ENCODE data around the gene NOXA1. TPM values are rescaled to one million over a fixed set of nuclear protein-coding genes. Genes with fewer than 3 reads are reported as not detected.
"Not testable (repeated sequence)": the region's sequence is repeated elsewhere in the genome, so short reads cannot be mapped to it uniquely, and the experiment has no call there.

The NOXA1 gene
- total RNA-seq, 1 donor from 2014 or later = 0.89 TPM

DNA sequence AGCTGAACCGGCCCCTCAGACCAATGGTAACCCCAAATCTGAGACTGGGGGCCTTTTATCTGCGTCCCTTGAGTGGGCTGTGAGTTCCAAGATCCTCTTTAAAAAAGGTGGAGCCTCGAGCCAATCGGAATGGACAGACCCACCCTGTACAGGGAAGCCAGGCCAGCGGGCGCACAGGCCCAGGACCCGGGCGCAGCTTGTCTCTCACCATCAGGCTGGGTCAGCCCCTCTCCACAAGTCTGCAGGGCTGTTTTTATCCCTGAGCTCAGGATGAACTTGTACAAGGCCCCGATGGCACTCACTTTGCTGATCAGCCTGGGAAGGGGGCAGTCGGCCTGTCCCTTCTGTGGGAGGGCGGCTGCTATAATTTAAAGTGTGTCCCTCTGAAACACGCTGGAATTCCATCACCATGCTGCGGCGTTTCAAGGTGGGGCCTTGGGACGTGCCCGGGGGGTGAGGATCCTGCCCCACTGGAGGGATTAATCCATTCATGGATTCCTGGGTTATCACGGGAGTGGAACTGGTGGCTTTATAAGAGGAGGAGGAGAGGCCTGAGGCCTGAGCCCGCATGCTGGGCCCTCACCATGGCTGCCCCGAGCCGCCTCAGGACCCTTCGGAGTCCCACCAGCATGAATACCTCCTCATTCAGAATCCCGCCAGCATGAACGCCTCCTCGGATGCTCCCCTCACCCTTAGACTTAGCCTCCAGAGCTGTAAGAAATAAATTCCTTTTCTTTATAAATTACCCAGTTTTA lies 14.4 kb upstream of the NOXA1 start:
- no peak for DNase-seq (ENCODE audit: low read depth, low spot score)
- H3K4me1 Mint-ChIP-seq = no peaks in the 10 kb centered on the region
- TF ChIP-seq, protein P1, sequence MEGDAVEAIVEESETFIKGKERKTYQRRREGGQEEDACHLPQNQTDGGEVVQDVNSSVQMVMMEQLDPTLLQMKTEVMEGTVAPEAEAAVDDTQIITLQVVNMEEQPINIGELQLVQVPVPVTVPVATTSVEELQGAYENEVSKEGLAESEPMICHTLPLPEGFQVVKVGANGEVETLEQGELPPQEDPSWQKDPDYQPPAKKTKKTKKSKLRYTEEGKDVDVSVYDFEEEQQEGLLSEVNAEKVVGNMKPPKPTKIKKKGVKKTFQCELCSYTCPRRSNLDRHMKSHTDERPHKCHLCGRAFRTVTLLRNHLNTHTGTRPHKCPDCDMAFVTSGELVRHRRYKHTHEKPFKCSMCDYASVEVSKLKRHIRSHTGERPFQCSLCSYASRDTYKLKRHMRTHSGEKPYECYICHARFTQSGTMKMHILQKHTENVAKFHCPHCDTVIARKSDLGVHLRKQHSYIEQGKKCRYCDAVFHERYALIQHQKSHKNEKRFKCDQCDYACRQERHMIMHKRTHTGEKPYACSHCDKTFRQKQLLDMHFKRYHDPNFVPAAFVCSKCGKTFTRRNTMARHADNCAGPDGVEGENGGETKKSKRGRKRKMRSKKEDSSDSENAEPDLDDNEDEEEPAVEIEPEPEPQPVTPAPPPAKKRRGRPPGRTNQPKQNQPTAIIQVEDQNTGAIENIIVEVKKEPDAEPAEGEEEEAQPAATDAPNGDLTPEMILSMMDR (conservative IDR thresholded peaks at IDR 0.05) = no peak
- no peaks in the 10 kb centered on the region for H3K9me3 Mint-ChIP-seq
- H3K27ac Mint-ChIP-seq (ENCODE audit: unreplicated experiment) = no peak overlapping the region
- no peak overlapping the region for H3K4me3 Mint-ChIP-seq
- H3K27me3 Mint-ChIP-seq (ENCODE audit: low read depth) = no peaks in the 10 kb centered on the region
- H3K36me3 Mint-ChIP-seq (ENCODE audit: low read depth) = no peaks in the 10 kb centered on the region

DNA sequence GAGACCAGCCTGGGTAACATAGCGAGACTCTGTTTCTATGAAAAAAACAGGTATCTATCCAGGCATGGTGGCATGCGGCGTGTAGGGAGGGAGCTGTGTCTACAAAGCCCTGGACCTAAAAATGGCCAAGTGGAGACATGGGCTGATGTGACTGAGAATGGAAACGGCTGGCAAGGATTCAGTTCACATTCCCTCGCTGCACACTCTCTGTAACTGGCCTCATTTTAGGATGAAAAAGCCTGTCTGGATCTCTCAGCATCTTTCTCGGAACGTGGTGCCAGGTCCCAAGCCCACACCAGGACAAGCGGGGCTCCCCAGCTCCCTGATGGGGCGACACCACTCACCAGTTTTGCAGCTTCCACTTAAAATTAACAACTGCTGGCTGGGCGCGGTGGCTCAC lies 13.7 kb upstream of the NOXA1 start:
- H3K9me3 Mint-ChIP-seq = no peaks in the 10 kb centered on the region
- no peaks in the 10 kb centered on the region for H3K4me1 Mint-ChIP-seq
- no peak overlapping the region for H3K4me3 Mint-ChIP-seq
- H3K27me3 Mint-ChIP-seq (ENCODE audit: low read depth) = no peaks in the 10 kb centered on the region
- TF ChIP-seq, protein P1 (conservative IDR thresholded peaks at IDR 0.05) = no peak
- no peak for DNase-seq (ENCODE audit: low read depth, low spot score)
- H3K36me3 Mint-ChIP-seq (ENCODE audit: low read depth) = no peaks in the 10 kb centered on the region
- no peak overlapping the region for H3K27ac Mint-ChIP-seq (ENCODE audit: unreplicated experiment)

GRCh38 chr9:137410236-137410890 lies 12.8 kb upstream of the NOXA1 start:
- H3K27ac Mint-ChIP-seq (ENCODE audit: unreplicated experiment); H3K9me3 Mint-ChIP-seq; H3K4me3 Mint-ChIP-seq; H3K4me1 Mint-ChIP-seq; DNase-seq (ENCODE audit: low read depth, low spot score); H3K36me3 Mint-ChIP-seq (ENCODE audit: low read depth); H3K27me3 Mint-ChIP-seq (ENCODE audit: low read depth): not testable (repeated sequence)

DNA sequence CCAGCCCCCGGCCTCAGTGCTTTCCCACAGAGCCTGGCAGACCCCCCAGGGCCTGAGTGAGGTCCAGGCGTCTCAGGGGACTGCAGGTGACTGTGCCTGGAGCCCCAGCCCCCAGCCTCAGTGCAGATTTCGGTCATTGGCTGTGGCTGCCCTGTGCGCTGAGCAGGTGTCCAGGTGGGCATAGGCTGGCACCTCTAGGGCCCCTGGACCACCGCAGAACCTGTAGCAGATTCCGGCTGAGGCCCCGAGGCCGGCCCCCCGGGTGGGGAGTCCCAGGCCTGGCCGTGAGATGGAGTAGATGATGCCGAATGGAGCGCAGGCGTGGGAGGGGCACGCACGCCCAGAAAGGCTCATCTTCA lies 12.3 kb upstream of the NOXA1 start:
- no peaks in the 10 kb centered on the region for H3K27me3 Mint-ChIP-seq (ENCODE audit: low read depth)
- H3K4me3 Mint-ChIP-seq = no peak overlapping the region
- H3K4me1 Mint-ChIP-seq = no peaks in the 10 kb centered on the region
- no peaks in the 10 kb centered on the region for H3K9me3 Mint-ChIP-seq
- H3K36me3 Mint-ChIP-seq (ENCODE audit: low read depth) = no peaks in the 10 kb centered on the region
- no peak for DNase-seq (ENCODE audit: low read depth, low spot score)
- TF ChIP-seq, protein P1 (conservative IDR thresholded peaks at IDR 0.05) = no peak
- H3K27ac Mint-ChIP-seq (ENCODE audit: unreplicated experiment) = no peak overlapping the region

- Mint-ChIP-seq H3K4me3 (no peak overlapping the region), H3K4me1 (no peaks in the 10 kb centered on the region), H3K36me3 (ENCODE audit: low read depth) (no peaks in the 10 kb centered on the region), H3K27me3 (ENCODE audit: low read depth) (no peaks in the 10 kb centered on the region), H3K9me3 (no peaks in the 10 kb centered on the region), H3K27ac (ENCODE audit: unreplicated experiment) (no peak overlapping the region)
- TF ChIP-seq, protein P1 (conservative IDR thresholded peaks at IDR 0.05) = no peak
- no peak for DNase-seq (ENCODE audit: low read depth, low spot score)
These were observed 11.9 kb upstream of the NOXA1 start for GRCh38 chr9:137411260-137411644.

DNA sequence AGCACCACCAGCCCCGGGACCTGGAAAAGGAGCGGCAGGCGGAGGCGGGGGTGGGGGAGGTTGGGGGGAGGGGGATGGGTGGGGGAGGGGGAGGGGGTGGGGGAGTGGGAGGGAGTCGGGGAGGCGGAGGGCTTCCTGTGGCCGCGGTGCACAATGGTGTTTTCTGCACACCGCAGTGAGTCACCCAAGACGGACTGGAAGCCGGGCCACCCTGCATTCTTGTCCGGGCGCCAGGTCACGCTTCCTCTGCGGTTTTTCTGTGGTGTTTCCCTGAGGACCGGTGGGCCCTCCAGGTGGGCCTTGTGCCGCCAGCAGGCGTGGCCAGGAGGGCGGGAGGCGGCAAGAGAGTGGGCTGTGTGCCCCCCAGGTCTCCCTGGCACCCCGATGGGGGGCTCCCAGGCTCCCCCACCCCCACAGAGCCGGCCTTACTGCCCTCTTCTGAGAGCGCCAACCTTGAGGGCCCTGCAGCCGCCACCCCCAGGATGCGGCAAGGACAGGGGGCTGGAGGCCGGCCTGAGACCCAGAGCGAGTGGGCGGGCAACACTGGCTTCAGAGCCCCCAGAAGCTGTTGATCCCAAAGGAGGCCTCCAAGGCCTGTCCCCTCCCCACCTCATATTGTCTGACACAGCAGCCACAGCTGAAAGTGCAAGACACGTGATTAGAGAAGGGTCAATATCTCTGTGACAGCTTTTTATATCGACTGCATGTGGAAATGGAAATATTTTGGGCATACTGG lies 11.4 kb upstream of the NOXA1 start:
- Mint-ChIP-seq H3K4me3 (no peak overlapping the region), H3K27ac (ENCODE audit: unreplicated experiment) (no peak overlapping the region), H3K4me1 (no peaks in the 10 kb centered on the region), H3K27me3 (ENCODE audit: low read depth) (no peaks in the 10 kb centered on the region), H3K36me3 (ENCODE audit: low read depth) (no peaks in the 10 kb centered on the region), H3K9me3 (no peaks in the 10 kb centered on the region)
- TF ChIP-seq, protein P1 (conservative IDR thresholded peaks at IDR 0.05) = no peak
- no peak for DNase-seq (ENCODE audit: low read depth, low spot score)

Measured in neural crest cell (in vitro differentiated cells).